Keratinocyte (primary cell): ENCODE measurements around the gene ERBB4. TPM values are rescaled to one million over a fixed set of nuclear protein-coding genes. Genes with fewer than 3 reads are reported as not detected.

ENCODE experiments used
- DNase-seq: peaks from one replicate; pipeline ENCODE4 v3.0.0-alpha.2; 2011; ENCODE audit warnings: low read depth, missing footprints, low spot score
- FAIRE-seq: peaks from 2 replicates; lab custom pipeline; 2011; peaks lifted over from hg19 to GRCh38; lab: Jason Lieb, UNC
- H2AFZ ChIP-seq: 2 replicates; pipeline ENCODE4 v1.6.0; 2012; ENCODE audit warnings: low read length, control low read depth, inconsistent platforms; ENCODE audit not compliant: control insufficient read depth
- H3K27ac ChIP-seq: 2 replicates; pipeline ENCODE4 v1.5.1; 2011; ENCODE audit warnings: low read length; ENCODE audit not compliant: control insufficient read depth, insufficient read depth
- H3K27me3 ChIP-seq: 3 replicates; pipeline ENCODE4 v1.6.0; 2011; ENCODE audit warnings: low read length; ENCODE audit not compliant: control insufficient read depth, insufficient read depth; ENCODE audit errors: extremely low read depth
- H3K36me3 ChIP-seq, 2 experiments: 2 replicates in 1 of 2; 3 replicates in 1 of 2; pipeline ENCODE4 v1.5.1; 2011; ENCODE audit warnings: low read length in 2 of 2, mild to moderate bottlenecking in 1 of 2; ENCODE audit not compliant: control insufficient read depth in 2 of 2, insufficient read depth in 2 of 2; ENCODE audit errors: extremely low read depth in 1 of 2
- H3K4me1 ChIP-seq: 3 replicates; pipeline ENCODE4 v1.5.1; 2011; ENCODE audit warnings: low read length; ENCODE audit not compliant: control insufficient read depth, insufficient read depth; ENCODE audit errors: extremely low read depth
- H3K4me2 ChIP-seq: 3 replicates; pipeline ENCODE4 v1.6.0; 2011; ENCODE audit warnings: low read depth, low read length; ENCODE audit not compliant: control insufficient read depth, insufficient read depth; ENCODE audit errors: extremely low read depth
- H3K4me3 ChIP-seq, 3 experiments: fragments of 200-600 bp in 1 of 3; sonication (generic) in 1 of 3; 2 replicates in 2 of 3; 3 replicates in 1 of 3; pipeline ENCODE4 v1.5.1; 2011 to 2016; ENCODE audit warnings: low read length in 3 of 3, mild to moderate bottlenecking in 3 of 3, control low read depth in 2 of 3, inconsistent platforms in 1 of 3, low read depth in 1 of 3, mixed read lengths in 1 of 3, mixed run types in 1 of 3, moderate library complexity in 1 of 3; ENCODE audit not compliant: control insufficient read depth in 2 of 3, insufficient read depth in 2 of 3; ENCODE audit errors: extremely low read depth in 1 of 3
- H3K79me2 ChIP-seq: 2 replicates; pipeline ENCODE4 v1.6.0; 2012; ENCODE audit warnings: low read length; ENCODE audit not compliant: control insufficient read depth, insufficient read depth
- H3K9ac ChIP-seq: 3 replicates; pipeline ENCODE4 v1.6.0; 2011; ENCODE audit warnings: low read length; ENCODE audit not compliant: control insufficient read depth, insufficient read depth; ENCODE audit errors: extremely low read depth
- H3K9me1 ChIP-seq: 3 replicates; pipeline ENCODE4 v1.6.0; 2011; ENCODE audit warnings: low read length; ENCODE audit not compliant: control insufficient read depth, insufficient read depth; ENCODE audit errors: extremely low read depth
- H3K9me3 ChIP-seq: 2 replicates; pipeline ENCODE4 v1.5.1; 2012; ENCODE audit warnings: low read depth, low read length; ENCODE audit not compliant: control insufficient read depth
- H4K20me1 ChIP-seq: 3 replicates; pipeline ENCODE4 v1.6.0; 2011; ENCODE audit warnings: low read length; ENCODE audit not compliant: control insufficient read depth, insufficient read depth; ENCODE audit errors: extremely low read depth
- CTCF ChIP-seq, 3 experiments: IDR thresholded peaks in 1 of 3; conservative IDR thresholded peaks in 1 of 3; optimal IDR thresholded peaks in 1 of 3; 2 replicates in 2 of 3; 3 replicates in 1 of 3; pipeline versions ENCODE3 to v1.5.1; 2011; ENCODE audit warnings: low read length in 3 of 3, mild to moderate bottlenecking in 3 of 3, moderate library complexity in 2 of 3, control low read depth in 1 of 3, inconsistent platforms in 1 of 3; ENCODE audit not compliant: insufficient read depth in 2 of 3; ENCODE audit errors: extremely low read depth in 1 of 3
- EZH2 ChIP-seq: IDR thresholded peaks from one replicate; pipeline ENCODE4 v1.6.1; 2012; ENCODE audit warnings: inconsistent platforms, mild to moderate bottlenecking, low read length, moderate library complexity
- dilution Hi-C: fragments of 300-500 bp; cut with MboI; formaldehyde crosslinking; loops from one replicate; pipeline ENCODE4 v1.7.0; 2020; ENCODE audit warnings: low sequenced_read_pairs; ENCODE audit not compliant: extremely low pct_ligation_motif_present
- polyA plus RNA-seq, 5 experiments: library from polyadenylated mRNA; depleted of rRNA in 3 of 5; stranded (reverse) in 3 of 5; stranded (forward) in 1 of 5; unstranded in 1 of 5; fragments of >200 nt; gene quantifications; 1 replicate in 1 of 5; 2 replicates in 3 of 5; 3 replicates in 1 of 5; pipeline versions ENCODE4 v1.2.1 to v1.2.3, GENCODE V29; 2011 to 2012; ENCODE audit warnings: missing spikeins in 2 of 5, low read depth in 1 of 5, low replicate concordance in 1 of 5

Gene ERBB4
- polyA plus RNA-seq, 1 donor (not counting 4 experiments of a cell fraction or from before 2014, with no cell fraction given), result 0.01 TPM

GRCh38 chr2:211447548-211447947 is 1091.1 kb downstream of the ERBB4 start:
- H3K27ac ChIP-seq, result no peak overlapping the region
- FAIRE-seq, result no peak
- H3K4me1 ChIP-seq, result no peaks in the 10 kb centered on the region
- H3K4me2 ChIP-seq, result no peak overlapping the region
- H4K20me1 ChIP-seq, result no peaks in the 10 kb centered on the region
- no peaks in the 10 kb centered on the region for H3K36me3 ChIP-seq
- no peak overlapping the region for H3K4me3 ChIP-seq
- no peak overlapping the region for H2AFZ ChIP-seq
- no peaks in the 10 kb centered on the region for H3K9me1 ChIP-seq
- H3K79me2 ChIP-seq, result no peaks in the 10 kb centered on the region
- H3K27me3 ChIP-seq, result no peaks in the 10 kb centered on the region
- no peak overlapping the region for H3K9ac ChIP-seq
- dilution Hi-C loops, result no loop called here
- TF ChIP-seq CTCF (optimal IDR thresholded peaks at IDR 0.05 in 1 of 3, IDR thresholded peaks at IDR 0.05 in 1 of 3, conservative IDR thresholded peaks at IDR 0.05 in 1 of 3; ENCODE audit: extremely low read depth in 1 of 3, insufficient read depth in 2 of 3, low read length in 3 of 3), result no peak
- no peak for TF ChIP-seq EZH2
- DNase-seq, result no peak
- H3K9me3 ChIP-seq, result no peaks in the 10 kb centered on the region

GRCh38 chr2:211440107-211440506 is 1098.5 kb downstream of the ERBB4 start:
- Histone ChIP-seq H3K27ac (no peak overlapping the region), H3K9me3 (no peaks in the 10 kb centered on the region), H2AFZ (no peak overlapping the region), H3K4me2 (no peak overlapping the region), H3K4me1 (no peaks in the 10 kb centered on the region), H3K79me2 (no peaks in the 10 kb centered on the region), H3K36me3 (no peaks in the 10 kb centered on the region), H3K9ac (no peak overlapping the region), H3K9me1 (no peaks in the 10 kb centered on the region), H3K4me3 (no peak overlapping the region), H3K27me3 (no peaks in the 10 kb centered on the region), H4K20me1 (no peaks in the 10 kb centered on the region)
- FAIRE-seq (no peak), DNase-seq (no peak)
- TF ChIP-seq EZH2, result no peak
- no peak for TF ChIP-seq CTCF (optimal IDR thresholded peaks at IDR 0.05 in 1 of 3, IDR thresholded peaks at IDR 0.05 in 1 of 3, conservative IDR thresholded peaks at IDR 0.05 in 1 of 3; ENCODE audit: extremely low read depth in 1 of 3, insufficient read depth in 2 of 3, low read length in 3 of 3)
- dilution Hi-C loops, result no loop called here
